Hepatocyte (in vitro differentiated cells): ENCODE data around the gene NPAS3. TPM values are rescaled to one million over a fixed set of nuclear protein-coding genes. Genes with fewer than 3 reads are reported as not detected.

Experiments
- DNase-seq: peaks from one replicate; pipeline ENCODE4 v3.0.0-alpha.2; 2016; ENCODE audit warnings: low spot score
- H2AFZ ChIP-seq: fragments of 200-600 bp; sonication (generic); 2 replicates; pipeline ENCODE4 v1.6.0; 2016; ENCODE audit warnings: antibody characterized with exemption, mild to moderate bottlenecking
- H3K27ac ChIP-seq: fragments of 200-600 bp; sonication (generic); 2 replicates; pipeline ENCODE4 v1.5.1; 2016; ENCODE audit warnings: mild to moderate bottlenecking
- H3K27me3 ChIP-seq: fragments of 200-600 bp; sonication (generic); 2 replicates; pipeline ENCODE4 v1.6.1; 2016
- H3K36me3 ChIP-seq: fragments of 200-600 bp; sonication (generic); replicated peaks from 2 replicates; pipeline ENCODE4 v1.5.1; 2016; ENCODE audit warnings: low read depth; ENCODE audit not compliant: insufficient read depth
- H3K4me1 ChIP-seq: fragments of 200-600 bp; sonication (generic); 2 replicates; pipeline ENCODE4 v1.5.1; 2016; ENCODE audit warnings: mild to moderate bottlenecking, moderate library complexity; ENCODE audit not compliant: insufficient read depth
- H3K4me2 ChIP-seq: fragments of 200-600 bp; sonication (generic); 2 replicates; pipeline ENCODE4 v1.6.0; 2016
- H3K4me3 ChIP-seq: fragments of 200-600 bp; sonication (generic); 2 replicates; pipeline ENCODE4 v1.5.1; 2016; ENCODE audit warnings: mild to moderate bottlenecking
- H3K79me2 ChIP-seq: fragments of 200-600 bp; sonication (generic); 2 replicates; pipeline ENCODE4 v1.6.0; 2017; ENCODE audit warnings: mild to moderate bottlenecking
- H3K9me2 ChIP-seq: fragments of 200-600 bp; sonication (generic); replicated peaks from 2 replicates; pipeline ENCODE4 v1.6.0; 2017; ENCODE audit warnings: mild to moderate bottlenecking; ENCODE audit not compliant: insufficient read depth
- H3K9me3 ChIP-seq: fragments of 200-600 bp; sonication (generic); 2 replicates; pipeline ENCODE4 v1.5.1; 2016; ENCODE audit warnings: low read depth, mild to moderate bottlenecking
- H4K20me1 ChIP-seq: fragments of 200-600 bp; sonication (generic); 2 replicates; pipeline ENCODE4 v1.6.0; 2016; ENCODE audit warnings: mild to moderate bottlenecking; ENCODE audit not compliant: insufficient read depth, poor library complexity, severe bottlenecking
- EZH2 ChIP-seq: fragments of 200-600 bp; sonication (generic); IDR thresholded peaks from 2 replicates; pipeline ENCODE4 v1.6.1; 2016; ENCODE audit warnings: antibody characterized with exemption, mild to moderate bottlenecking, borderline replicate concordance
- EZH2phosphoT487 ChIP-seq: fragments of 200-600 bp; sonication (generic); IDR thresholded peaks from one replicate; pipeline ENCODE4 v1.6.1; 2018; ENCODE audit warnings: antibody characterized with exemption, mild to moderate bottlenecking, low read depth, moderate library complexity; ENCODE audit not compliant: unreplicated experiment, severe bottlenecking
- WGBS: methylation state at CpG from one replicate; pipeline ENCODE4 v1.1.6; 2016; ENCODE audit warnings: low lambda C conversion rate; ENCODE audit errors: missing lambda C conversion rate; 5-methylcytosine and 5-hydroxymethylcytosine counted together
- polyA plus RNA-seq: library from polyadenylated mRNA; unstranded; fragments of >200 nt; fragmentation: Nextera tagmentation; extraction: Ambion mirVana; gene quantifications from 2 replicates; pipeline ENCODE4 v1.2.1, GENCODE V29; 2016
- total RNA-seq: library from RNA; depleted of rRNA; stranded (reverse); fragments of >200 nt; gene quantifications from 2 replicates; pipeline ENCODE4 v1.2.3, GENCODE V29; 2014
- TF ChIP-seq, protein P1 (sequence below): fragments of 200-600 bp; sonication (generic); IDR thresholded peaks from 2 replicates; pipeline ENCODE4 v1.5.1; 2016; ENCODE audit warnings: antibody characterized with exemption, mild to moderate bottlenecking; ENCODE audit not compliant: poor library complexity

The NPAS3 gene
- total and polyA plus RNA-seq, 2 experiments from 2014 or later = 0.11 to 1.1 TPM

DNA sequence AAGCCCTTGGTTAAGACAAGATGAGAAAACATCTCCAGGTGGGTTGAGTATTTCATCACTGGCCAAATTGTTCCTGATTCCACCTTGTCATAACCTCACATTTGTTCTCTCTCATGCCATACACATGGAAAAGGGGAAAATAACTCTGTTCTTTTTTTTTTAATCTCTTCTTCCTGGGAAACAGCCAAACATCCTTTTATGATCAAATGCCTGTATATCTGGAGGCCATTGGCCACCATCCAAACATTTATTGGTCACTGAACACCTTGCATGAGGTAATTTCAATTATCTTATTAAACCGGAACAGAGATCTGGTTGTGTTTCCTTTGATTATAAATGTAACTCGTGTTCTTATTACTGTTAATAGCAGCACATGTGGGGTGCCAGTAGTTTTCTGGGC lies 469.6 kb downstream of the NPAS3 start:
- DNase-seq = no peak
- Histone ChIP-seq H3K27ac (no peak overlapping the region), H3K4me2 (no peak overlapping the region), H2AFZ (no peak overlapping the region), H3K4me1 (no peaks in the 10 kb centered on the region), H3K9me3 (no peaks in the 10 kb centered on the region), H3K4me3 (no peak overlapping the region), H4K20me1 (no peaks in the 10 kb centered on the region), H3K9me2 (no peaks in the 10 kb centered on the region), H3K27me3 (no peaks in the 10 kb centered on the region), H3K36me3 (no peaks in the 10 kb centered on the region), H3K79me2 (no peaks in the 10 kb centered on the region)
- WGBS = 77% methylated on average over 2 of the region's 2 CpGs
- no peak for TF ChIP-seq EZH2
- TF ChIP-seq EZH2phosphoT487 = no peak
- TF ChIP-seq, protein P1, sequence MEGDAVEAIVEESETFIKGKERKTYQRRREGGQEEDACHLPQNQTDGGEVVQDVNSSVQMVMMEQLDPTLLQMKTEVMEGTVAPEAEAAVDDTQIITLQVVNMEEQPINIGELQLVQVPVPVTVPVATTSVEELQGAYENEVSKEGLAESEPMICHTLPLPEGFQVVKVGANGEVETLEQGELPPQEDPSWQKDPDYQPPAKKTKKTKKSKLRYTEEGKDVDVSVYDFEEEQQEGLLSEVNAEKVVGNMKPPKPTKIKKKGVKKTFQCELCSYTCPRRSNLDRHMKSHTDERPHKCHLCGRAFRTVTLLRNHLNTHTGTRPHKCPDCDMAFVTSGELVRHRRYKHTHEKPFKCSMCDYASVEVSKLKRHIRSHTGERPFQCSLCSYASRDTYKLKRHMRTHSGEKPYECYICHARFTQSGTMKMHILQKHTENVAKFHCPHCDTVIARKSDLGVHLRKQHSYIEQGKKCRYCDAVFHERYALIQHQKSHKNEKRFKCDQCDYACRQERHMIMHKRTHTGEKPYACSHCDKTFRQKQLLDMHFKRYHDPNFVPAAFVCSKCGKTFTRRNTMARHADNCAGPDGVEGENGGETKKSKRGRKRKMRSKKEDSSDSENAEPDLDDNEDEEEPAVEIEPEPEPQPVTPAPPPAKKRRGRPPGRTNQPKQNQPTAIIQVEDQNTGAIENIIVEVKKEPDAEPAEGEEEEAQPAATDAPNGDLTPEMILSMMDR = no peak

DNA sequence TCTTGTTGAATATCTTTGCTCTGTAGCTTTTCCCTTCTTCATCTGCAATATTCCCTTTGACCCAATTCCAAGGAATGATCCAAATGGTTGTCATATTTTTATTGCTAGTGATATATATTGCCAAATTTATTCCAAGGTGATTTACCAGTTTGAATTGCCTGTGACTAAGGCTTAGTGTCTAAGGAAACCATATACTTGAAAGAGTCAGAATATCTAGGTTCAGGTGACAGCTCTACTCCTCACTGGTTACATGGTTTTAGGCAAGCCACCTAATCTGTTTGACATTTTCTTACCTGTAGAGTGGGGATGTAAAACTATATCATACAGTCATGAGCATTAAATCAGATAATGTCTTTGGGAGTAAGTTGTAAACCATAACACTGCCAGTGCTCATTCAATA lies 473.8 kb downstream of the NPAS3 start:
- no peaks in the 10 kb centered on the region for H3K27me3 ChIP-seq
- no peaks in the 10 kb centered on the region for H4K20me1 ChIP-seq
- no peaks in the 10 kb centered on the region for H3K9me3 ChIP-seq
- H3K27ac ChIP-seq = no peak overlapping the region
- no peak for DNase-seq
- H3K4me1 ChIP-seq = no peaks in the 10 kb centered on the region
- H3K4me3 ChIP-seq = no peak overlapping the region
- TF ChIP-seq EZH2 (no peak), EZH2phosphoT487 (no peak)
- TF ChIP-seq, protein P1 = no peak
- no peaks in the 10 kb centered on the region for H3K36me3 ChIP-seq
- no peaks in the 10 kb centered on the region for H3K79me2 ChIP-seq
- no peaks in the 10 kb centered on the region for H3K9me2 ChIP-seq
- no peak overlapping the region for H2AFZ ChIP-seq
- no peak overlapping the region for H3K4me2 ChIP-seq

DNA sequence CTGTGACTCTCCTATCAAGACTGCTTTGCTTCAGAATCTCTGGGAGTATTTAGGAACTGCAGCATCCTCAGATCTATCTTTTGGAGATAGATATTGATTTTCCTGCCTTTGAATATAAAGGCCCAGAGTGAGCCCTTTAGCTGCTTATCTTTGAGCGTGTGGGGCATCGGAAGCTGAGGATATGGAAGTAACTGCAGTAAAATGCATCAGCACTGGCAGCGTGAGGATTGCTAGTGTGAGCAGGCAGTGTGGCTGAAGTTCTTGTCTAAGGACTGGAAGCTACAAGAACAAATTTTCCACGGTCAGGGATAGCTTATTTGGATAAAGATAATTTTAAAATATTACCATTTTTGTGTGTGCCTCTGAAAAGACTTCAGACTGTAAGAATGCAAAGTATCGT lies 474.7 kb downstream of the NPAS3 start:
- Histone ChIP-seq H3K4me2 (no peak overlapping the region), H2AFZ (no peak overlapping the region), H3K4me1 (no peaks in the 10 kb centered on the region)

More for the DNA sequence above, 474.7 kb downstream of the NPAS3 start:
- Histone ChIP-seq H3K9me3 (no peaks in the 10 kb centered on the region), H3K27me3 (no peaks in the 10 kb centered on the region), H3K79me2 (no peaks in the 10 kb centered on the region), H3K9me2 (no peaks in the 10 kb centered on the region), H4K20me1 (no peaks in the 10 kb centered on the region), H3K4me3 (no peak overlapping the region), H3K36me3 (no peaks in the 10 kb centered on the region), H3K27ac (no peak overlapping the region)
- no peak for TF ChIP-seq EZH2
- TF ChIP-seq EZH2phosphoT487 = no peak
- TF ChIP-seq, protein P1 = no peak
- WGBS = 77% methylated on average over 5 of the region's 5 CpGs
- no peak for DNase-seq
